Measurements from ENCODE around the gene PTPRZ1. TPM values are rescaled to one million over a fixed set of nuclear protein-coding genes. Genes with fewer than 3 reads are reported as not detected.

PTPRZ1 gene
- total and polyA plus RNA-seq, 10 of the 15 experiments (the other 5 are each of a cell fraction or from before 2014, with no cell fraction given) = 0.05 to 0.21 (median 0.11) TPM; not detected in 7

- CTCF ChIA-PET = no interaction called here
Observed at GRCh38 chr7:121873289-121874194, 581 bp downstream of the PTPRZ1 start.

GRCh38 chr7:121874298-121874697 lies 1.3 kb downstream of the PTPRZ1 start:
- Histone ChIP-seq H3K4me3 (no peak overlapping the region), H3K4me1 (ENCODE audit: control insufficient read depth, insufficient read depth, low read length) (no peaks in the 10 kb centered on the region), H3K4me2 (ENCODE audit: control insufficient read depth, insufficient read depth) (no peak overlapping the region), H3K27ac (ENCODE audit: control insufficient read depth, insufficient read depth) (no peak overlapping the region), H3K36me3 (ENCODE audit: control insufficient read depth in 2 of 2, insufficient read depth in 2 of 2, low read length in 1 of 2) (no peaks in the 10 kb centered on the region), H2AFZ (ENCODE audit: control insufficient read depth, low read depth, low read length) (no peak overlapping the region), H3K9ac (ENCODE audit: control insufficient read depth, insufficient read depth, low read length) (no peak overlapping the region), H3K27me3 (replicated peaks in 1 of 2; ENCODE audit: control insufficient read depth in 2 of 2, insufficient read depth in 2 of 2, low read length in 1 of 2) (peaks cover 0 to 10% of the 10 kb centered on the region in 2 experiments; a peak in 3 of 4 replicates), H3K79me2 (ENCODE audit: control insufficient read depth, insufficient read depth, low read length) (no peaks in the 10 kb centered on the region), H4K20me1 (ENCODE audit: control insufficient read depth, insufficient read depth) (no peaks in the 10 kb centered on the region), H3K9me3 (replicated peaks; ENCODE audit: control insufficient read depth, insufficient read depth, low read length) (no peaks in the 10 kb centered on the region)
- intact Hi-C loops (cut with micrococcal nuclease; ENCODE audit: unreplicated experiment) = no loop called here
- ChIA-PET CTCF (no interaction called here), RAD21 (ENCODE audit: unreplicated experiment) (no interaction called here), SMC1A (ENCODE audit: uncharacterized antibody, unreplicated experiment) (no interaction called here), POLR2A (no interaction called here)
- no peak for FAIRE-seq
- no peak for ATAC-seq
- no TSS peak for BruUV-seq (replicated peaks)
- no peak for DNase-seq (ENCODE audit: low read depth, low spot score)
- in situ Hi-C loops (cut with MboI) = no loop called here
- WGBS (ENCODE audit: insufficient coverage, insufficient replicate concordance, low lambda C conversion rate, missing lambda C conversion rate) = 26% methylated on average over 9 of the region's 9 CpGs
- no peak for TF ChIP-seq ZNF24 (IDR thresholded peaks at IDR 0.05)
- no peak for TF ChIP-seq SPI1 (IDR thresholded peaks at IDR 0.05; ENCODE audit: borderline replicate concordance, insufficient read depth, low read depth, low read length)
- TF ChIP-seq MXI1 (IDR thresholded peaks at IDR 0.05; ENCODE audit: low read depth, low read length) = no peak
- TF ChIP-seq E2F8 (IDR thresholded peaks at IDR 0.05; ENCODE audit: low read depth, partially characterized antibody) = no peak
- no peak for TF ChIP-seq EED (IDR thresholded peaks at IDR 0.05; ENCODE audit: low read depth)
- no peak for TF ChIP-seq CREM (IDR thresholded peaks at IDR 0.05; ENCODE audit: low read depth)
- TF ChIP-seq JUND (IDR thresholded peaks at IDR 0.05; ENCODE audit: low read depth, low read length) = no peak
- TF ChIP-seq MEF2A (IDR thresholded peaks at IDR 0.05; ENCODE audit: insufficient read depth, low read depth, low read length) = no peak
- no peak for TF ChIP-seq IKZF2 (IDR thresholded peaks at IDR 0.05)

More at GRCh38 chr7:121873289-121874194, 581 bp downstream of the PTPRZ1 start:
- Histone ChIP-seq H3K36me3 (ENCODE audit: control insufficient read depth in 2 of 2, insufficient read depth in 2 of 2, low read length in 1 of 2) (no peaks in the 10 kb centered on the region), H3K9me3 (replicated peaks; ENCODE audit: control insufficient read depth, insufficient read depth, low read length) (no peaks in the 10 kb centered on the region), H3K4me2 (ENCODE audit: control insufficient read depth, insufficient read depth) (no peak overlapping the region), H2AFZ (ENCODE audit: control insufficient read depth, low read depth, low read length) (no peak overlapping the region), H3K4me1 (ENCODE audit: control insufficient read depth, insufficient read depth, low read length) (no peaks in the 10 kb centered on the region), H4K20me1 (ENCODE audit: control insufficient read depth, insufficient read depth) (no peaks in the 10 kb centered on the region), H3K9ac (ENCODE audit: control insufficient read depth, insufficient read depth, low read length) (no peak overlapping the region), H3K27me3 (replicated peaks in 1 of 2; ENCODE audit: control insufficient read depth in 2 of 2, insufficient read depth in 2 of 2, low read length in 1 of 2) (peaks cover 0 to 10% of the 10 kb centered on the region in 2 experiments; a peak in 3 of 4 replicates), H3K4me3 (no peak overlapping the region), H3K79me2 (ENCODE audit: control insufficient read depth, insufficient read depth, low read length) (no peaks in the 10 kb centered on the region), H3K27ac (ENCODE audit: control insufficient read depth, insufficient read depth) (no peak overlapping the region)
- FAIRE-seq = no peak
- TF ChIP-seq FOXM1 (IDR thresholded peaks at IDR 0.05; ENCODE audit: low read depth, low read length) = no peak
- TF ChIP-seq EZH2 (IDR thresholded peaks at IDR 0.05; ENCODE audit: borderline replicate concordance, control insufficient read depth, low read depth, low read length) = 0 out of 2 replicates have a peak, but pooled peaks have one; percentile 78
- ATAC-seq = no peak
- 31% methylated on average over 36 of the region's 51 CpGs for WGBS (ENCODE audit: insufficient coverage, insufficient replicate concordance, low lambda C conversion rate, missing lambda C conversion rate)
- in situ Hi-C loops (cut with MboI) (no loop called here), intact Hi-C loops (cut with micrococcal nuclease; ENCODE audit: unreplicated experiment) (no loop called here)
- RAD21 ChIA-PET (ENCODE audit: unreplicated experiment) = no interaction called here
- POLR2A ChIA-PET = no interaction called here
- no peak for DNase-seq (ENCODE audit: low read depth, low spot score)
- SMC1A ChIA-PET (ENCODE audit: uncharacterized antibody, unreplicated experiment) = interaction anchor here (0.5 kb wide), 1 partner anchor 181 kb away, joined by 3 read pairs; no protein-coding TSS in a partner anchor
- no TSS peak for BruUV-seq (replicated peaks)

All from GM12878 (cell line).